Ovary (tissue), 9 donors: ENCODE results near the gene GRPR. TPM values are rescaled to one million over a fixed set of nuclear protein-coding genes. Genes with fewer than 3 reads are reported as not detected.

Experiments
- DNase-seq, 5 donors: peaks; one replicate each; pipeline ENCODE4 v3.0.0-alpha.2; 2019 to 2020
- H3K27ac ChIP-seq, 2 donors: fragments of 200-600 bp; one replicate each; pipeline versions ENCODE4 v1.5.1 to v1.8.0; 2019 to 2022
- H3K27me3 ChIP-seq: fragments of 200-600 bp; one replicate; pipeline ENCODE4 v1.8.0; 2022
- H3K36me3 ChIP-seq: fragments of 200-600 bp; sonication (generic); one replicate; pipeline ENCODE4 v1.5.1; 2019
- H3K4me1 ChIP-seq: one replicate; pipeline ENCODE4 v1.8.1; 2013; ENCODE audit warnings: mild to moderate bottlenecking, moderate library complexity; ENCODE audit not compliant: insufficient read depth
- H3K4me3 ChIP-seq: fragments of 200-600 bp; sonication (generic); one replicate; pipeline ENCODE4 v1.5.1; 2017
- H3K9me3 ChIP-seq, 2 donors: fragments of 200-600 bp in 1 of 2; sonication (generic) in 1 of 2; one replicate each; pipeline versions ENCODE4 v1.5.1 to v1.8.1; 2013 to 2019; ENCODE audit warnings: mild to moderate bottlenecking in 1 of 2, moderate library complexity in 1 of 2
- CTCF ChIP-seq, 3 donors: fragments of 450-650 bp in 2 of 3; fragments of 200-600 bp in 1 of 3; IDR thresholded peaks; one replicate each; pipeline versions ENCODE4 v1.5.1 to v1.8.0; 2016 to 2022; ENCODE audit warnings: antibody characterized with exemption in 3 of 3, mild to moderate bottlenecking in 1 of 3
- EP300 ChIP-seq: sonication (generic); formaldehyde crosslinking; IDR thresholded peaks from one replicate; pipeline ENCODE4 v1.6.1; 2017; ENCODE audit warnings: antibody characterized with exemption
- POLR2A ChIP-seq: fragments of 450-650 bp; IDR thresholded peaks from one replicate; pipeline ENCODE4 v1.6.1; 2017; ENCODE audit warnings: antibody characterized with exemption, mild to moderate bottlenecking, moderate library complexity
- WGBS, 3 donors: extraction: QIAGEN DNeasy Blood & Tissue Kit in 1 of 3; methylation state at CpG; one replicate each; pipeline versions ENCODE4 v1.1.5 to v1.1.7; 2013 to 2017; 5-methylcytosine and 5-hydroxymethylcytosine counted together
- intact Hi-C, 4 donors: fragments of 100-400 bp; cut with DNase I; formaldehyde crosslinking; loops; one replicate each; pipeline versions ENCODE4 v1.11.0 to v1.15.1; 2022 to 2023
- polyA plus RNA-seq, 2 donors: library from polyadenylated mRNA; stranded (reverse); fragments of 200-250 nt in 1 of 2; fragments of 350-450 nt in 1 of 2; fragmentation: Illumina TruSeq in 1 of 2; extraction: RNeasy Lipid Tissue Mini Kit (QIAGEN cat#74804) in 1 of 2; gene quantifications; one replicate each; pipeline ENCODE4 v1.2.3, GENCODE V29; 2013 to 2014
- total RNA-seq, 7 donors: library from RNA; depleted of rRNA in 2 of 7; stranded (reverse); fragments of >200 nt in 2 of 7; fragmentation: NEBNext Ultra II Directional in 3 of 7; extraction: Animal tissue kit (Norgen Biotek cat#: 25700) in 3 of 7; gene quantifications; one replicate each; pipeline versions ENCODE4 v1.1.0 to v1.2.4, GENCODE V29; 2016 to 2023
- donor health status: DM: no; HTN: no; CAD: no; lungs with moderate emphysema.
- donor health status: DM: no; HTN: no; CAD: no.
- donor health status: Bipolar disorder and iron deficiency.
- donor health status: DM: yes; HTN: yes; CAD: no.
- donor health status: DM: no; HTN: no; CAD: no.
- donor health status: DM: yes; HTN: yes; CAD: no.

Gene GRPR
- total and polyA plus RNA-seq, 9 donors = 0.05 to 0.13 (median 0.08) TPM; not detected in 6

DNA sequence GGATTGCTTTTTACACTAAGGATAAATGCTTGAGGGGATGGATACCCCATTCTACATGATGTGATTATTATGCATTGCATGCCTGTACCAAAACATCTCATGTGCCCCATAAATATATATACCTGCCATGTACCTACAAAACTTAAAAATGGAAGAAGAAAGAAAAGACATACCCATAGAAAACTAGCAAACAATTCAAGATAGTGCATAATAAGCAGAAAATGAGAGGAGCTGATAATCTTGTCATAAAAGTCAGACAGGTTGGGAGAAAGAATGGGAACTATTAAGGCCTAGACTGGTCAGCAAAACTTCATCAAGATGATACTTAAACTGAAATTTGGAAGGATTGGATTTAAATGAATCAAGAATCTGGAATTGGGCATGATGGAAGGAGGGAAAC is 22.3 kb downstream of the GRPR start:
- H3K27me3 ChIP-seq = no peaks in the 10 kb centered on the region
- no peaks in the 10 kb centered on the region for H3K36me3 ChIP-seq
- H3K4me3 ChIP-seq = no peak overlapping the region
- no peak overlapping the region for H3K27ac ChIP-seq
- no peak for DNase-seq
- no peaks in the 10 kb centered on the region for H3K4me1 ChIP-seq
- TF ChIP-seq EP300 = no peak
- TF ChIP-seq CTCF (IDR thresholded peaks at IDR 0.05) = no peak
- TF ChIP-seq POLR2A = no peak
- intact Hi-C loops = no loop called here
- H3K9me3 ChIP-seq = no peaks in the 10 kb centered on the region

GRCh38 chrX:16148896-16149295 is 25.5 kb downstream of the GRPR start:
- TF ChIP-seq CTCF (IDR thresholded peaks at IDR 0.05) = no peak
- no peak for TF ChIP-seq EP300
- TF ChIP-seq POLR2A = no peak
- Histone ChIP-seq H3K9me3 (no peaks in the 10 kb centered on the region), H3K4me3 (no peak overlapping the region), H3K4me1 (no peaks in the 10 kb centered on the region), H3K27me3 (no peaks in the 10 kb centered on the region), H3K36me3 (no peaks in the 10 kb centered on the region), H3K27ac (no peak overlapping the region)
- intact Hi-C loops = no loop called here
- no peak for DNase-seq
- 82 to 88% (median 85%) methylated on average over 3 of the region's 3 CpGs for WGBS, 3 donors

- Histone ChIP-seq H3K4me1 (no peaks in the 10 kb centered on the region), H3K27me3 (no peaks in the 10 kb centered on the region), H3K36me3 (no peaks in the 10 kb centered on the region), H3K4me3 (no peak overlapping the region), H3K27ac (no peak overlapping the region), H3K9me3 (no peaks in the 10 kb centered on the region)
- no peak for DNase-seq
- intact Hi-C loops = no loop called here
- 40 to 52% (median 47%) methylated on average over 5 of the region's 5 CpGs for WGBS, 3 donors
- no peak for TF ChIP-seq POLR2A
- TF ChIP-seq CTCF (IDR thresholded peaks at IDR 0.05) = no peak
- no peak for TF ChIP-seq EP300
Measured at GRCh38 chrX:16155581-16156096, 32.3 kb downstream of the GRPR start.

- WGBS, 3 donors = 72 to 77% (median 75%) methylated on average over 5 of the region's 5 CpGs
- Histone ChIP-seq H3K4me1 (no peaks in the 10 kb centered on the region), H3K27me3 (no peaks in the 10 kb centered on the region), H3K36me3 (no peaks in the 10 kb centered on the region), H3K27ac (no peak overlapping the region), H3K4me3 (no peak overlapping the region), H3K9me3 (no peaks in the 10 kb centered on the region)
- no peak for DNase-seq
- intact Hi-C loops = no loop called here
- TF ChIP-seq POLR2A (no peak), CTCF (IDR thresholded peaks at IDR 0.05) (no peak), EP300 (no peak)
Measured at GRCh38 chrX:16156692-16157331, 33.4 kb downstream of the GRPR start.
